WTC11 (cell line): ENCODE data around the gene BBLN. TPM values are rescaled to one million over a fixed set of nuclear protein-coding genes. Genes with fewer than 3 reads are reported as not detected.

Source experiments
- ATAC-seq: fragments of 200-7000 bp; cut with Tn5 transposase; 2 replicates; pipeline ENCODE4 v1.10.0; 2021; ENCODE audit warnings: mild to moderate bottlenecking, moderate library complexity
- CTCF ChIA-PET: fragments of 300-600 bp; sonication (Branson Sonifier 250); formaldehyde crosslinking; loops from one replicate; lab custom pipeline; 2021; ENCODE audit warnings: antibody characterized with exemption; lab: Charles Lee
- POLR2A ChIA-PET: fragments of 350-600 bp; sonication (Branson Sonifier 250); formaldehyde crosslinking; loops from one replicate; lab custom pipeline; 2021; ENCODE audit warnings: antibody characterized with exemption; lab: Charles Lee
- DNase-seq: peaks from one replicate; pipeline ENCODE4 v3.0.0; 2021; ENCODE audit warnings: low spot score
- H3K27ac Mint-ChIP-seq: 2 replicates; pipeline ENCODE4 v1.8.0; 2021; ENCODE audit warnings: mixed read lengths
- H3K27me3 Mint-ChIP-seq: 2 replicates; pipeline ENCODE4 v1.8.0; 2021; ENCODE audit warnings: low read depth, mild to moderate bottlenecking, moderate library complexity, mixed read lengths
- H3K36me3 Mint-ChIP-seq: 2 replicates; pipeline ENCODE4 v1.8.0; 2021; ENCODE audit warnings: mixed read lengths
- H3K4me1 Mint-ChIP-seq: 2 replicates; pipeline ENCODE4 v1.8.0; 2022; ENCODE audit warnings: mixed read lengths
- H3K4me3 Mint-ChIP-seq: 2 replicates; pipeline ENCODE4 v1.8.0; 2021; ENCODE audit warnings: mild to moderate bottlenecking, moderate library complexity, mixed read lengths
- H3K9me3 Mint-ChIP-seq: 2 replicates; pipeline ENCODE4 v1.8.0; 2021; ENCODE audit warnings: mixed read lengths
- AFF4 ChIP-seq: sonication (generic); formaldehyde crosslinking; IDR thresholded peaks from 2 replicates; pipeline ENCODE4 v1.8.1; 2023; ENCODE audit warnings: mild to moderate bottlenecking, missing genetic modification reagents, borderline replicate concordance
- ATF1 ChIP-seq: sonication (generic); formaldehyde crosslinking; IDR thresholded peaks from 2 replicates; pipeline ENCODE4 v1.8.1; 2023; ENCODE audit warnings: mild to moderate bottlenecking, moderate library complexity, missing genetic modification reagents
- E2F1 ChIP-seq: sonication (generic); formaldehyde crosslinking; IDR thresholded peaks from 2 replicates; pipeline ENCODE4 v1.8.0; 2022; ENCODE audit warnings: mild to moderate bottlenecking, missing genetic modification reagents
- GTF2I ChIP-seq: fragments of 250-450 bp; sonication (Bioruptor Pico); conservative IDR thresholded peaks from 2 replicates; pipeline ENCODE4 v1.4.0; 2021; ENCODE audit warnings: mild to moderate bottlenecking
- HMGA2 ChIP-seq: fragments of 250-450 bp; sonication (Bioruptor Pico); IDR thresholded peaks from 2 replicates; pipeline ENCODE4 v1.4.0; 2021; ENCODE audit warnings: mild to moderate bottlenecking, moderate library complexity
- OVOL2 ChIP-seq: fragments of 250-450 bp; sonication (Bioruptor Pico); IDR thresholded peaks from 2 replicates; pipeline ENCODE4 v1.9.0; 2021; ENCODE audit warnings: mild to moderate bottlenecking, borderline replicate concordance
- SP1 ChIP-seq: sonication (generic); formaldehyde crosslinking; conservative IDR thresholded peaks from 2 replicates; pipeline ENCODE4 v1.8.1; 2022; ENCODE audit warnings: missing genetic modification reagents
- USF2 ChIP-seq: sonication (generic); formaldehyde crosslinking; IDR thresholded peaks from 2 replicates; pipeline ENCODE4 v1.8.1; 2023; ENCODE audit warnings: mild to moderate bottlenecking, missing genetic modification reagents, moderate library complexity
- ZNF281 ChIP-seq: sonication (generic); formaldehyde crosslinking; IDR thresholded peaks from 2 replicates; pipeline ENCODE4 v1.8.0; 2023; ENCODE audit warnings: mild to moderate bottlenecking, missing genetic modification reagents
- ZNF317 ChIP-seq: sonication (generic); formaldehyde crosslinking; IDR thresholded peaks from 2 replicates; pipeline ENCODE4 v1.8.1; 2023; ENCODE audit warnings: low read depth, mild to moderate bottlenecking, moderate library complexity, missing genetic modification reagents, borderline replicate concordance
- ZNF671 ChIP-seq: fragments of 250-450 bp; sonication (Bioruptor Pico); IDR thresholded peaks from 2 replicates; pipeline ENCODE4 v1.8.0; 2021; ENCODE audit warnings: mild to moderate bottlenecking
- total RNA-seq: library from RNA; stranded (reverse); gene quantifications from 3 replicates; pipeline ENCODE4 v1.2.3, GENCODE V29; 2021
- TF ChIP-seq, protein P1 (sequence below): sonication (generic); formaldehyde crosslinking; IDR thresholded peaks from 2 replicates; pipeline ENCODE4 v1.8.1; 2023; ENCODE audit warnings: mild to moderate bottlenecking, missing genetic modification reagents, moderate library complexity
- TF ChIP-seq, protein P2 (sequence below): fragments of 250-450 bp; sonication (Bioruptor Pico); IDR thresholded peaks from 2 replicates; pipeline ENCODE4 v1.9.0; 2021; ENCODE audit warnings: moderate library complexity, mild to moderate bottlenecking, inconsistent platforms, borderline replicate concordance
- TF ChIP-seq, protein P3 (sequence below): sonication (generic); formaldehyde crosslinking; IDR thresholded peaks from 2 replicates; pipeline ENCODE4 v1.8.1; 2023; ENCODE audit warnings: mild to moderate bottlenecking, moderate library complexity, missing genetic modification reagents
- TF ChIP-seq, protein P4 (sequence below): sonication (generic); formaldehyde crosslinking; IDR thresholded peaks from 2 replicates; pipeline ENCODE4 v1.8.1; 2023; ENCODE audit warnings: mild to moderate bottlenecking, missing genetic modification reagents
- TF ChIP-seq, protein P5 (sequence below): sonication (generic); formaldehyde crosslinking; conservative IDR thresholded peaks from 2 replicates; pipeline ENCODE4 v1.8.1; 2023; ENCODE audit warnings: mild to moderate bottlenecking, low read depth, missing genetic modification reagents, moderate library complexity
- TF ChIP-seq, protein P6 (sequence below): fragments of 250-450 bp; sonication (Bioruptor Pico); conservative IDR thresholded peaks from 2 replicates; pipeline ENCODE4 v1.9.0; 2021; ENCODE audit warnings: mild to moderate bottlenecking
- TF ChIP-seq, protein P7 (sequence below): sonication (generic); formaldehyde crosslinking; IDR thresholded peaks from 2 replicates; pipeline ENCODE4 v1.8.0; 2022; ENCODE audit warnings: mild to moderate bottlenecking, missing genetic modification reagents

Gene BBLN
- total RNA-seq, 1 experiment from 2014 or later = 77.1 TPM

DNA sequence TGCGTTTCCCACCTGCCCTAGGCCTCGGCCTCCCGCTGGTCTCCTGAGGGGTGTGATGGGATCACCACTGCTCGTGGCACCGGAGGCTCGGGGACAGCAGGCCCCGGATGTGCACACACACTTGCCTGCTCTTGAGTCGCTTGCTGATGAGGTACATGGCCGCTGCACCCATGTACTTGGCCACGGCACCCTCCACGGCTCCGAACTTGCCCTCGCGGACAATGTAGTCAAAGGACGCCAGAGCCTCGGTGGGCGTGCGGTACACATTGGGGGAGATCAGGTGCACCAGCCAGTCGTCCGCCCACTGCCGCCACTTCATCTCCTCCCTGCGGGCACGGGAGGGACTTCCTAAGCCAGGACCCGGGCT lies 37.3 kb upstream of the BBLN start:
- H3K4me3 Mint-ChIP-seq = no peak overlapping the region
- H3K9me3 Mint-ChIP-seq = no peaks in the 10 kb centered on the region
- no peak overlapping the region for H3K27ac Mint-ChIP-seq
- no peaks in the 10 kb centered on the region for H3K27me3 Mint-ChIP-seq
- DNase-seq (no peak), ATAC-seq (no peak)
- H3K4me1 Mint-ChIP-seq = peaks cover 20% of the 10 kb centered on the region
- POLR2A ChIA-PET = no interaction called here
- CTCF ChIA-PET = no interaction called here
- H3K36me3 Mint-ChIP-seq = peaks cover 19% of the 10 kb centered on the region
- TF ChIP-seq SP1 (CRISPR knock-in tag) = no peak
- TF ChIP-seq ZNF281 (CRISPR knock-in tag) = no peak
- TF ChIP-seq, protein P1, sequence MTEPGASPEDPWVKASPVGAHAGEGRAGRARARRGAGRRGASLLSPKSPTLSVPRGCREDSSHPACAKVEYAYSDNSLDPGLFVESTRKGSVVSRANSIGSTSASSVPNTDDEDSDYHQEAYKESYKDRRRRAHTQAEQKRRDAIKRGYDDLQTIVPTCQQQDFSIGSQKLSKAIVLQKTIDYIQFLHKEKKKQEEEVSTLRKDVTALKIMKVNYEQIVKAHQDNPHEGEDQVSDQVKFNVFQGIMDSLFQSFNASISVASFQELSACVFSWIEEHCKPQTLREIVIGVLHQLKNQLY = no peak
- TF ChIP-seq, protein P2, sequence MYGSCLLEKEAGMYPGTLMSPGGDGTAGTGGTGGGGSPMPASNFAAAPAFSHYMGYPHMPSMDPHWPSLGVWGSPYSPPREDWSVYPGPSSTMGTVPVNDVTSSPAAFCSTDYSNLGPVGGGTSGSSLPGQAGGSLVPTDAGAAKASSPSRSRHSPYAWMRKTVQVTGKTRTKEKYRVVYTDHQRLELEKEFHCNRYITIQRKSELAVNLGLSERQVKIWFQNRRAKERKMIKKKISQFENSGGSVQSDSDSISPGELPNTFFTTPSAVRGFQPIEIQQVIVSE = no peak
- no peak for TF ChIP-seq AFF4 (CRISPR knock-in tag)
- TF ChIP-seq, protein P3, sequence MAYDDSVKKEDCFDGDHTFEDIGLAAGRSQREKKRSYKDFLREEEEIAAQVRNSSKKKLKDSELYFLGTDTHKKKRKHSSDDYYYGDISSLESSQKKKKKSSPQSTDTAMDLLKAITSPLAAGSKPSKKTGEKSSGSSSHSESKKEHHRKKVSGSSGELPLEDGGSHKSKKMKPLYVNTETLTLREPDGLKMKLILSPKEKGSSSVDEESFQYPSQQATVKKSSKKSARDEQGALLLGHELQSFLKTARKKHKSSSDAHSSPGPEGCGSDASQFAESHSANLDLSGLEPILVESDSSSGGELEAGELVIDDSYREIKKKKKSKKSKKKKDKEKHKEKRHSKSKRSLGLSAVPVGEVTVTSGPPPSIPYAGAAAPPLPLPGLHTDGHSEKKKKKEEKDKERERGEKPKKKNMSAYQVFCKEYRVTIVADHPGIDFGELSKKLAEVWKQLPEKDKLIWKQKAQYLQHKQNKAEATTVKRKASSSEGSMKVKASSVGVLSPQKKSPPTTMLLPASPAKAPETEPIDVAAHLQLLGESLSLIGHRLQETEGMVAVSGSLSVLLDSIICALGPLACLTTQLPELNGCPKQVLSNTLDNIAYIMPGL (CRISPR knock-in tag) = no peak
- TF ChIP-seq, protein P4, sequence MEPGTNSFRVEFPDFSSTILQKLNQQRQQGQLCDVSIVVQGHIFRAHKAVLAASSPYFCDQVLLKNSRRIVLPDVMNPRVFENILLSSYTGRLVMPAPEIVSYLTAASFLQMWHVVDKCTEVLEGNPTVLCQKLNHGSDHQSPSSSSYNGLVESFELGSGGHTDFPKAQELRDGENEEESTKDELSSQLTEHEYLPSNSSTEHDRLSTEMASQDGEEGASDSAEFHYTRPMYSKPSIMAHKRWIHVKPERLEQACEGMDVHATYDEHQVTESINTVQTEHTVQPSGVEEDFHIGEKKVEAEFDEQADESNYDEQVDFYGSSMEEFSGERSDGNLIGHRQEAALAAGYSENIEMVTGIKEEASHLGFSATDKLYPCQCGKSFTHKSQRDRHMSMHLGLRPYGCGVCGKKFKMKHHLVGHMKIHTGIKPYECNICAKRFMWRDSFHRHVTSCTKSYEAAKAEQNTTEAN = no peak
- TF ChIP-seq, protein P5, sequence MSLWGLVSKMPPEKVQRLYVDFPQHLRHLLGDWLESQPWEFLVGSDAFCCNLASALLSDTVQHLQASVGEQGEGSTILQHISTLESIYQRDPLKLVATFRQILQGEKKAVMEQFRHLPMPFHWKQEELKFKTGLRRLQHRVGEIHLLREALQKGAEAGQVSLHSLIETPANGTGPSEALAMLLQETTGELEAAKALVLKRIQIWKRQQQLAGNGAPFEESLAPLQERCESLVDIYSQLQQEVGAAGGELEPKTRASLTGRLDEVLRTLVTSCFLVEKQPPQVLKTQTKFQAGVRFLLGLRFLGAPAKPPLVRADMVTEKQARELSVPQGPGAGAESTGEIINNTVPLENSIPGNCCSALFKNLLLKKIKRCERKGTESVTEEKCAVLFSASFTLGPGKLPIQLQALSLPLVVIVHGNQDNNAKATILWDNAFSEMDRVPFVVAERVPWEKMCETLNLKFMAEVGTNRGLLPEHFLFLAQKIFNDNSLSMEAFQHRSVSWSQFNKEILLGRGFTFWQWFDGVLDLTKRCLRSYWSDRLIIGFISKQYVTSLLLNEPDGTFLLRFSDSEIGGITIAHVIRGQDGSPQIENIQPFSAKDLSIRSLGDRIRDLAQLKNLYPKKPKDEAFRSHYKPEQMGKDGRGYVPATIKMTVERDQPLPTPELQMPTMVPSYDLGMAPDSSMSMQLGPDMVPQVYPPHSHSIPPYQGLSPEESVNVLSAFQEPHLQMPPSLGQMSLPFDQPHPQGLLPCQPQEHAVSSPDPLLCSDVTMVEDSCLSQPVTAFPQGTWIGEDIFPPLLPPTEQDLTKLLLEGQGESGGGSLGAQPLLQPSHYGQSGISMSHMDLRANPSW (CRISPR knock-in tag) = no peak
- TF ChIP-seq ZNF671 (CRISPR knock-in tag) = no peak
- TF ChIP-seq E2F1 (CRISPR knock-in tag) = no peak
- TF ChIP-seq, protein P6, sequence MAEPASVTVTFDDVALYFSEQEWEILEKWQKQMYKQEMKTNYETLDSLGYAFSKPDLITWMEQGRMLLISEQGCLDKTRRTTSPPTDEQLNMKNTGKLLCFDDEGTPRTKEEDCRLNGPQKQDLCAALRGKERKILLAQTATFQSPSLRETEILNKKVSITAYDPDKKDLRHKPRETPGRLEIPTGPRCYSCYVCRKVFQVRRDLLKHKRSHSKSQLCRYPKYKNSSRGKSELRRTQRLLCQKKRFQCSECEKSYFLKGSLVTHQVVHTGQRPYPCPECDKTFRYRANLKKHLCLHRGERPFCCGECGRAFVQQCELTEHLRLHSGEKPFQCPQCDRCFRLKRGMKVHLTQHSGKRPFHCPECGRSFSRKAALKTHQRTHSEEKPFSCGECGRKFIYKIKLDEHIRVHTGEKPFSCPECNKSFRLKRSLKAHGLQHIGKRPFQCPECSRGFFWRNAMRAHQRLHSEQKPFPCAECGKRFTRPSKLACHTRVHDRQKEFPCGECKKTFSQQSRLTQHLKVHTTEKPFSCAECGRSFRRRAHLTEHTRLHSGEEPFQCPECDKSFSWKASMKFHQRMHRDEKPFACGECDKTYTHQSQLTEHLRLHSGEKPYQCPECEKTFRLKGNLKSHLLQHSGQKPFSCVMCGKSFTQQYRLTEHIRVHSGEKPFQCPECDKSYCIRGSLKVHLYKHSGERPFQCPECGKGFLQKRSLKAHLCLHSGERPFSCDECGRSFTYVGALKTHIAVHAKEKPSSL = no peak
- TF ChIP-seq HMGA2 (CRISPR knock-in tag) = no peak
- TF ChIP-seq, protein P7, sequence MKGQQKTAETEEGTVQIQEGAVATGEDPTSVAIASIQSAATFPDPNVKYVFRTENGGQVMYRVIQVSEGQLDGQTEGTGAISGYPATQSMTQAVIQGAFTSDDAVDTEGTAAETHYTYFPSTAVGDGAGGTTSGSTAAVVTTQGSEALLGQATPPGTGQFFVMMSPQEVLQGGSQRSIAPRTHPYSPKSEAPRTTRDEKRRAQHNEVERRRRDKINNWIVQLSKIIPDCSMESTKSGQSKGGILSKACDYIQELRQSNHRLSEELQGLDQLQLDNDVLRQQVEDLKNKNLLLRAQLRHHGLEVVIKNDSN (CRISPR knock-in tag) = no peak
- no peak for TF ChIP-seq ATF1 (CRISPR knock-in tag)
- TF ChIP-seq OVOL2 (CRISPR knock-in tag) = no peak
- TF ChIP-seq GTF2I (CRISPR knock-in tag) = no peak
- TF ChIP-seq USF2 (CRISPR knock-in tag) = no peak
- no peak for TF ChIP-seq ZNF317 (CRISPR knock-in tag)
